H1 (cell line): Measurements from ENCODE around the gene NOTUM. TPM values are rescaled to one million over a fixed set of nuclear protein-coding genes. Genes with fewer than 3 reads are reported as not detected.

Experiments
- CTCF ChIA-PET: fragments of 300-600 bp; sonication (Branson Sonifier 250); formaldehyde crosslinking; loops from one replicate; lab custom pipeline; 2021; ENCODE audit not compliant: partially characterized antibody; lab: Charles Lee
- POLR2A ChIA-PET: fragments of 300-600 bp; sonication (Branson Sonifier 250); formaldehyde crosslinking; loops from one replicate; lab custom pipeline; 2021; ENCODE audit warnings: inconsistent platforms; ENCODE audit not compliant: partially characterized antibody; lab: Charles Lee
- DNase-seq, 2 experiments: peaks; one replicate each; pipeline versions ENCODE4 v3.0.0 to v3.0.0-alpha.2; 2010 to 2022; ENCODE audit warnings: low spot score in 2 of 2, low read depth in 1 of 2, mixed read lengths in 1 of 2
- FAIRE-seq: peaks from 2 replicates; lab custom pipeline; 2011; peaks lifted over from hg19 to GRCh38; lab: Jason Lieb, UNC
- H2AFZ ChIP-seq: 2 replicates; pipeline ENCODE4 v1.8.1; 2012; ENCODE audit warnings: low read length, inconsistent platforms
- H2AK5ac ChIP-seq: 2 replicates; pipeline ENCODE4 v1.6.1; 2013; ENCODE audit warnings: low read depth, low read length
- H2BK120ac ChIP-seq: replicated peaks from 2 replicates; pipeline ENCODE3; 2013; ENCODE audit warnings: low read depth, low read length, inconsistent platforms
- H2BK12ac ChIP-seq: 2 replicates; pipeline ENCODE4 v1.6.1; 2013; ENCODE audit warnings: low read depth, low read length
- H2BK15ac ChIP-seq: 2 replicates; pipeline ENCODE4 v1.6.1; 2013; ENCODE audit warnings: low read length
- H2BK20ac ChIP-seq: 2 replicates; pipeline ENCODE4 v1.6.1; 2013; ENCODE audit warnings: low read length
- H2BK5ac ChIP-seq: 2 replicates; pipeline ENCODE4 v1.6.1; 2013; ENCODE audit warnings: low read depth, low read length
- H3K14ac ChIP-seq: 2 replicates; pipeline ENCODE4 v1.6.1; 2013; ENCODE audit warnings: inconsistent platforms; ENCODE audit not compliant: insufficient read length
- H3K18ac ChIP-seq: 2 replicates; pipeline ENCODE4 v1.6.1; 2013; ENCODE audit warnings: low read length; ENCODE audit errors: extremely low read depth
- H3K23ac ChIP-seq: 2 replicates; pipeline ENCODE4 v1.6.1; 2013; ENCODE audit warnings: inconsistent platforms; ENCODE audit not compliant: insufficient read length
- H3K23me2 ChIP-seq: 2 replicates; pipeline ENCODE4 v1.6.1; 2013; ENCODE audit warnings: low read depth, low read length
- H3K27ac ChIP-seq: 2 replicates; pipeline ENCODE4 v1.6.1; 2011; ENCODE audit warnings: low read depth, low read length, inconsistent platforms
- H3K27me3 ChIP-seq, 4 experiments: replicated peaks in 1 of 4; 1 replicate in 1 of 4; 2 replicates in 3 of 4; pipeline versions ENCODE4 v1.6.1 to v1.8.1; 2011 to 2013; ENCODE audit warnings: low read length in 3 of 4, mild to moderate bottlenecking in 3 of 4, inconsistent platforms in 2 of 4, mixed read lengths in 2 of 4, moderate library complexity in 1 of 4; ENCODE audit not compliant: control insufficient read depth in 3 of 4, insufficient read depth in 3 of 4; ENCODE audit errors: extremely low read depth in 1 of 4
- H3K36me3 ChIP-seq, 4 experiments: 2 replicates each; pipeline versions ENCODE4 v1.6.1 to v1.8.1; 2011 to 2013; ENCODE audit warnings: mild to moderate bottlenecking in 4 of 4, low read length in 3 of 4, moderate library complexity in 2 of 4, control low read depth in 1 of 4, inconsistent platforms in 1 of 4; ENCODE audit not compliant: insufficient read depth in 4 of 4, control insufficient read depth in 2 of 4
- H3K4ac ChIP-seq: replicated peaks from 2 replicates; pipeline ENCODE3; 2013; ENCODE audit warnings: low read length, low read depth, mixed read lengths, inconsistent platforms; ENCODE audit not compliant: insufficient read length
- H3K4me1 ChIP-seq, 4 experiments: replicated peaks in 1 of 4; 1 replicate in 1 of 4; 2 replicates in 3 of 4; pipeline versions ENCODE4 v1.6.1 to v1.8.1; 2011 to 2013; ENCODE audit warnings: low read length in 3 of 4, inconsistent platforms in 2 of 4, mixed read lengths in 1 of 4; ENCODE audit not compliant: insufficient read depth in 4 of 4, control insufficient read depth in 3 of 4
- H3K4me2 ChIP-seq, 2 experiments: 2 replicates each; pipeline versions ENCODE4 v1.6.1 to v1.8.1; 2011 to 2013; ENCODE audit warnings: low read depth in 2 of 2, low read length in 2 of 2, control low read depth in 1 of 2, inconsistent platforms in 1 of 2, mild to moderate bottlenecking in 1 of 2; ENCODE audit not compliant: insufficient read depth in 1 of 2
- H3K4me3 ChIP-seq, 4 experiments: fragments of 200-600, 300-600 bp in 1 of 4; sonication (generic), shearing (Covaris generic), sonication (Bioruptor Twin) in 1 of 4; 2 replicates each; pipeline versions ENCODE4 v1.5.1 to v1.8.1; 2011 to 2016; ENCODE audit warnings: low read length in 4 of 4, low read depth in 3 of 4, control low read depth in 2 of 4, inconsistent platforms in 2 of 4, mild to moderate bottlenecking in 2 of 4, mixed read lengths in 1 of 4, moderate library complexity in 1 of 4; ENCODE audit not compliant: insufficient read depth in 2 of 4; ENCODE audit errors: extremely low read depth in 1 of 4
- H3K56ac ChIP-seq: replicated peaks from 2 replicates; pipeline ENCODE3; 2013; ENCODE audit warnings: low read depth, mild to moderate bottlenecking, mixed read lengths, low read length, inconsistent platforms; ENCODE audit not compliant: insufficient read length
- H3K79me1 ChIP-seq: 2 replicates; pipeline ENCODE4 v1.6.1; 2013; ENCODE audit warnings: low read depth, low read length, control low read depth
- H3K79me2 ChIP-seq, 2 experiments: 2 replicates each; pipeline versions ENCODE4 v1.6.1 to v1.8.1; 2012 to 2013; ENCODE audit warnings: low read length in 2 of 2, mild to moderate bottlenecking in 2 of 2, inconsistent platforms in 1 of 2; ENCODE audit not compliant: insufficient read depth in 2 of 2, control insufficient read depth in 1 of 2
- H3K9ac ChIP-seq, 4 experiments: replicated peaks in 1 of 4; 1 replicate in 1 of 4; 2 replicates in 3 of 4; pipeline versions ENCODE4 v1.6.1 to v1.8.1; 2011 to 2013; ENCODE audit warnings: low read depth in 3 of 4, low read length in 3 of 4, control low read depth in 2 of 4, mild to moderate bottlenecking in 2 of 4, moderate library complexity in 2 of 4, inconsistent platforms in 1 of 4; ENCODE audit errors: extremely low read depth in 1 of 4
- H3K9me3 ChIP-seq, 2 experiments: 2 replicates each; pipeline versions ENCODE4 v1.6.1 to v1.8.1; 2012 to 2013; ENCODE audit warnings: mild to moderate bottlenecking in 2 of 2, moderate library complexity in 2 of 2, control low read depth in 1 of 2, inconsistent platforms in 1 of 2, low read depth in 1 of 2, low read length in 1 of 2, mixed read lengths in 1 of 2; ENCODE audit not compliant: insufficient read depth in 2 of 2
- H4K20me1 ChIP-seq, 2 experiments: replicated peaks in 1 of 2; 2 replicates each; pipeline versions ENCODE3 to v1.8.1; 2011 to 2013; ENCODE audit warnings: inconsistent platforms in 2 of 2, low read length in 2 of 2, mild to moderate bottlenecking in 1 of 2; ENCODE audit not compliant: insufficient read depth in 2 of 2, control insufficient read depth in 1 of 2
- H4K5ac ChIP-seq: 2 replicates; pipeline ENCODE4 v1.6.1; 2013; ENCODE audit warnings: low read length, low read depth, mixed read lengths, inconsistent platforms; ENCODE audit not compliant: insufficient read length
- H4K8ac ChIP-seq: 2 replicates; pipeline ENCODE4 v1.8.0; 2013; ENCODE audit warnings: mild to moderate bottlenecking, moderate library complexity, low read length, inconsistent platforms; ENCODE audit not compliant: insufficient read depth; ENCODE audit errors: extremely low read depth
- H4K91ac ChIP-seq: replicated peaks from 2 replicates; pipeline ENCODE3; 2013; ENCODE audit warnings: low read length, mixed read lengths, inconsistent platforms; ENCODE audit not compliant: insufficient read length
- KDM4A ChIP-seq: IDR thresholded peaks from one replicate; pipeline ENCODE4 v1.7.1; 2012; ENCODE audit warnings: low read depth, mild to moderate bottlenecking, moderate library complexity, low read length, inconsistent platforms; ENCODE audit not compliant: severe bottlenecking
- NRF1 ChIP-seq: IDR thresholded peaks from 2 replicates; pipeline ENCODE4 v1.6.1; 2011; ENCODE audit warnings: mild to moderate bottlenecking, low read depth, low read length, improper control_type of control experiment
- SAP30 ChIP-seq: fragments of 300-600 bp; sonication (generic); IDR thresholded peaks from 2 replicates; pipeline ENCODE4 v1.7.1; 2012; ENCODE audit warnings: low read length, moderate library complexity, mild to moderate bottlenecking, inconsistent platforms; ENCODE audit not compliant: insufficient read depth, insufficient replicate concordance
- SIX5 ChIP-seq: IDR thresholded peaks from 2 replicates; pipeline ENCODE4 v1.6.1; 2011; ENCODE audit warnings: mild to moderate bottlenecking, low read depth, low read length
- YY1 ChIP-seq: IDR thresholded peaks from 2 replicates; pipeline ENCODE4 v1.6.1; 2011; ENCODE audit warnings: low read depth, mild to moderate bottlenecking, low read length
- WGBS, 2 experiments: shearing (Covaris generic) in 1 of 2; methylation state at CpG; one replicate each; pipeline versions ENCODE4 v1.1.6 to v1.1.7; 2013 to 2015; ENCODE audit warnings: low lambda C conversion rate in 2 of 2, mixed read lengths in 2 of 2, inconsistent platforms in 1 of 2, low coverage in 1 of 2, missing lambda C conversion rate in 1 of 2; ENCODE audit not compliant: insufficient replicate concordance in 2 of 2, insufficient coverage in 1 of 2, insufficient read length in 1 of 2; ENCODE audit errors: extremely low coverage in 1 of 2, missing lambda C conversion rate in 1 of 2; 5-methylcytosine and 5-hydroxymethylcytosine counted together
- polyA plus RNA-seq, 7 experiments: library from polyadenylated mRNA; depleted of rRNA in 3 of 7; stranded (reverse) in 5 of 7; unstranded in 2 of 7; fragments of >200 nt in 5 of 7; fragments of 200-250 nt in 2 of 7; gene quantifications; 1 replicate in 5 of 7; 2 replicates in 1 of 7; 4 replicates in 1 of 7; pipeline versions ENCODE4 v1.2.1 to v1.2.3, GENCODE V29; 2011 to 2013; ENCODE audit warnings: missing spikeins in 2 of 7, mixed read lengths in 2 of 7
- total RNA-seq: library from RNA; stranded (reverse); fragmentation: NEBNext Ultra II Directional; extraction: Animal tissue kit (Norgen Biotek cat#: 25700); gene quantifications from 2 replicates; pipeline ENCODE4 v1.2.1, GENCODE V29; 2021

NOTUM gene
- total and polyA plus RNA-seq, 2 of the 8 experiments (the other 6 are each of a cell fraction or from before 2014, with no cell fraction given): 0.45 to 0.76 TPM

- no peak overlapping the region for H2BK12ac ChIP-seq
- no peak overlapping the region for H3K56ac ChIP-seq
- H2BK15ac ChIP-seq: no peak overlapping the region
- H4K91ac ChIP-seq: no peak overlapping the region
- H3K9me3 ChIP-seq: no peaks in the 10 kb centered on the region
- H3K27me3 ChIP-seq: no peaks in the 10 kb centered on the region
- no peak overlapping the region for H3K4ac ChIP-seq
- H2BK5ac ChIP-seq: no peak overlapping the region
- H3K36me3 ChIP-seq: no peaks in the 10 kb centered on the region; a peak in 2 of 8 replicates
- no peak overlapping the region for H4K8ac ChIP-seq
- POLR2A ChIA-PET: interaction anchor here (0.6 to 3.2 kb wide), 5 partner anchors 8 to 294 kb away, joined by 3 to 13 read pairs (median 5); partner anchors contain the start of genes CENPX and LRRC45
- H3K9ac ChIP-seq: no peak overlapping the region
- no peak overlapping the region for H3K23ac ChIP-seq
- no peak overlapping the region for H2BK20ac ChIP-seq
- H3K4me3 ChIP-seq: no peak overlapping the region
- CTCF ChIA-PET: interaction anchor here (0.7 to 3.4 kb wide), 9 partner anchors 11 to 184 kb away, joined by 3 to 16 read pairs (median 4); no protein-coding TSS in a partner anchor
- H3K79me1 ChIP-seq: peaks cover 3% of the 10 kb centered on the region
- H3K4me1 ChIP-seq: peaks cover 0 to 1% (median 0%) of the 10 kb centered on the region in 4 experiments; a peak in 1 of 7 replicates
- H3K27ac ChIP-seq: no peak overlapping the region
- H2AK5ac ChIP-seq: no peak overlapping the region
- FAIRE-seq (no peak), DNase-seq (no peak)
- peaks cover 6 to 7% of the 10 kb centered on the region in 2 experiments for H4K20me1 ChIP-seq
- no peak for TF ChIP-seq KDM4A
- no peak for TF ChIP-seq NRF1
- TF ChIP-seq SIX5: no peak
- TF ChIP-seq YY1: no peak
- TF ChIP-seq SAP30: no peak
- WGBS, 2 experiments: 87% methylated on average over 13 of the region's 15 CpGs; no CpG with 5 or more reads in 1 of the 2 experiments
- H3K18ac ChIP-seq: no peak overlapping the region
- H3K4me2 ChIP-seq: no peak overlapping the region
- H3K14ac ChIP-seq: no peak overlapping the region
- 0 out of 2 replicates have a peak, but pooled peaks cover 1% of the 10 kb centered on the region for H3K23me2 ChIP-seq
- no peak overlapping the region for H2BK120ac ChIP-seq
- H2AFZ ChIP-seq: no peak overlapping the region
- H4K5ac ChIP-seq: no peak overlapping the region
- H3K79me2 ChIP-seq: no peaks in the 10 kb centered on the region
Observed at GRCh38 chr17:82009413-82009812, 48.4 kb upstream of the NOTUM start.
